Measurements from ENCODE around the gene BASP1. TPM values are rescaled to one million over a fixed set of nuclear protein-coding genes. Genes with fewer than 3 reads are reported as not detected.

Gene BASP1
- total and polyA plus RNA-seq, 2 experiments from 2014 or later: 87.5 to 114 TPM

DNA sequence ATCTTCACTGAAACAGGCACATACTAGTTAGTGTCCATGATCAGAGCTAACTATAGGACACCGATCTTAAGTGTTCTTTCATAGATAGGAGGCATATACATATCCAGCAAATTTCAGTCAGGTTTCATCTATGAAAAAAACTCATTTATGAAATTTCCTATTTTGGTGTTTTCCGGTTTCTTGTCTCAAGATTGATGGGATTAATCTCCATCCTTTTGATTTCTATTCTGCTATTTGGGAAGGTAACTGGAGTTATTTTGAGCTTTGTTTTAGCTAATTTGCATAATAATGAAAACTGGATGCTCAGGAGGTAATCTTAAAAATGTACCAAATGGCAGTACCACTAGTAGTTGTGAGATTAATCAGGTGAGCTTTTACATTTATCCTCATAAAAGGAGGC, 62.1 kb downstream of the BASP1 start:
- no peak overlapping the region for H3K27ac ChIP-seq (ENCODE audit: low read depth)
- no peak overlapping the region for H3K27ac Mint-ChIP-seq
- TF ChIP-seq, protein P1, sequence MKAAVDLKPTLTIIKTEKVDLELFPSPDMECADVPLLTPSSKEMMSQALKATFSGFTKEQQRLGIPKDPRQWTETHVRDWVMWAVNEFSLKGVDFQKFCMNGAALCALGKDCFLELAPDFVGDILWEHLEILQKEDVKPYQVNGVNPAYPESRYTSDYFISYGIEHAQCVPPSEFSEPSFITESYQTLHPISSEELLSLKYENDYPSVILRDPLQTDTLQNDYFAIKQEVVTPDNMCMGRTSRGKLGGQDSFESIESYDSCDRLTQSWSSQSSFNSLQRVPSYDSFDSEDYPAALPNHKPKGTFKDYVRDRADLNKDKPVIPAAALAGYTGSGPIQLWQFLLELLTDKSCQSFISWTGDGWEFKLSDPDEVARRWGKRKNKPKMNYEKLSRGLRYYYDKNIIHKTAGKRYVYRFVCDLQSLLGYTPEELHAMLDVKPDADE (IDR thresholded peaks at IDR 0.05): no peak
- TF ChIP-seq EZH2phosphoT487 (IDR thresholded peaks at IDR 0.05; ENCODE audit: unreplicated experiment) (no peak), STAT1 (IDR thresholded peaks at IDR 0.05; ENCODE audit: unreplicated experiment) (no peak), NANOG (IDR thresholded peaks at IDR 0.05; ENCODE audit: borderline replicate concordance) (no peak)
- H3K9me3 Mint-ChIP-seq: no peaks in the 10 kb centered on the region
- no peaks in the 10 kb centered on the region for H3F3A ChIP-seq (replicated peaks; ENCODE audit: low read depth)
- H3K4me1 Mint-ChIP-seq: peaks cover 17% of the 10 kb centered on the region
- no peak overlapping the region for H3K4me3 ChIP-seq
- peaks cover 2% of the 10 kb centered on the region for H3K79me2 ChIP-seq (replicated peaks; ENCODE audit: insufficient read depth)
- ATAC-seq (no peak), DNase-seq (ENCODE audit: low spot score) (no peak)
- H4K20me1 ChIP-seq (replicated peaks; ENCODE audit: insufficient read depth): peaks cover 3% of the 10 kb centered on the region; the same call in 1 of the 2 replicates
- H3K27me3 ChIP-seq (ENCODE audit: insufficient read depth): no peaks in the 10 kb centered on the region
- 0 out of 2 replicates have a peak, but pooled peaks cover 3% of the 10 kb centered on the region for H3K9me2 ChIP-seq (ENCODE audit: insufficient read depth)
- H3K27me3 Mint-ChIP-seq (ENCODE audit: insufficient read depth, low read depth, poor library complexity): peaks cover 4% of the 10 kb centered on the region
- H2AFZ ChIP-seq: no peak overlapping the region
- no peak overlapping the region for H3K4me3 Mint-ChIP-seq
- H3K36me3 Mint-ChIP-seq (ENCODE audit: low read depth): peaks cover 20% of the 10 kb centered on the region
- peaks cover 8% of the 10 kb centered on the region; the same call in 1 of the 2 replicates for H3K36me3 ChIP-seq (ENCODE audit: insufficient read depth)
- peaks cover 6% of the 10 kb centered on the region for H3K4me1 ChIP-seq (ENCODE audit: insufficient read depth)
- H3K4me2 ChIP-seq: no peak overlapping the region

DNA sequence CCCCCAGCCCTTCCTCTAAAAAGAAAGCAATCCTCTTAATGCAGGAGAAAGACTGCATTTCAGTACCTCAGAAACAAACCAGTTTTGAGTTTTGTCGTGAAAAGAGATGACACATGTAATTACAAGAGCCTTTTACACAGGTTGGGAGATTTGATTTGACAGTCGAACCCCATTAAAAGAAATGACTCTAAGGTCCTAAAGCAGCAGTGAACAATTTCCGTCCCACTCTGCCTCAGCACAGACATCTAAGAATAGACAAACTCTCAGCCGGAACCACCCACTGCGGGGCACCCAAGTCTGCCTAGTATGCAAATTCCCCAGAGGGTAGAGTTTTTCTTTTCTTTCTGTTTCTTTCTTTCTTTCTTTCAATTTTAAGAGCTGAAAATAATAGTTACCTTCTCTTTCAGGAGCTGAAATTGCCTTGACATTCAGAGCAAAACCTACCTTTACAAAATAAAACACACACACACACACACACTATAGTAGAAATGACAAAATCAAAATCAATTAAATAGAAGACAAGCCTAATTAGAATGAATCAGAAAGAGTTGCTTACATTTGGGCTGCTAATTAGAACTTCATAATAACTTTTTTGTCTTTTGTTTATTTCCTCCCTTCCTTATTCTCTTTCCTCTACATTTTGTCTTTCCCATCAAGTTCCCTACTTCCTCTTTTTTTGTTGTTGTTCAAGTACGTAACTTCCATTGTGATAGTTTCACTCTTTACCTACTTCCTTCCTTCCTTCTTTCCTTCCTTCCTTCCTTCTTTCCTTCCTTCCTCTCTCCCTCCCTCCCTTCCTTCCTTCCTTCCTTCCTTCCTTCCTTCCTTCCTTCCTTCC, 65.1 kb downstream of the BASP1 start:
- no peaks in the 10 kb centered on the region for H3K36me3 Mint-ChIP-seq (ENCODE audit: low read depth)
- Histone ChIP-seq H3K79me2 (replicated peaks; ENCODE audit: insufficient read depth) (no peaks in the 10 kb centered on the region), H3K4me2 (no peak overlapping the region), H3K27me3 (ENCODE audit: insufficient read depth) (no peaks in the 10 kb centered on the region), H2AFZ (no peak overlapping the region), H3K4me1 (ENCODE audit: insufficient read depth) (peaks cover 6% of the 10 kb centered on the region), H3K9me2 (ENCODE audit: insufficient read depth) (0 out of 2 replicates have a peak, but pooled peaks cover 3% of the 10 kb centered on the region), H4K20me1 (replicated peaks; ENCODE audit: insufficient read depth) (no peaks in the 10 kb centered on the region), H3K36me3 (ENCODE audit: insufficient read depth) (no peaks in the 10 kb centered on the region), H3K27ac (ENCODE audit: low read depth) (no peak overlapping the region), H3F3A (replicated peaks; ENCODE audit: low read depth) (no peaks in the 10 kb centered on the region), H3K4me3 (no peak overlapping the region)
- no peaks in the 10 kb centered on the region for H3K27me3 Mint-ChIP-seq (ENCODE audit: insufficient read depth, low read depth, poor library complexity)
- DNase-seq (ENCODE audit: low spot score): no peak
- peak; percentile 49; the same call in 2 of the 3 replicates for ATAC-seq
- peaks cover 17% of the 10 kb centered on the region for H3K4me1 Mint-ChIP-seq
- no peak overlapping the region for H3K4me3 Mint-ChIP-seq
- H3K27ac Mint-ChIP-seq: peak overlapping the region; percentile 54; the same call in 1 of the 2 replicates
- H3K9me3 Mint-ChIP-seq: peaks cover 2% of the 10 kb centered on the region; the same call in 2 of the 3 replicates
- no peak for TF ChIP-seq ZNF331 (CRISPR knock-in tag; IDR thresholded peaks at IDR 0.05; ENCODE audit: low read depth)
- TF ChIP-seq EZH2 (IDR thresholded peaks at IDR 0.05; ENCODE audit: low read depth, unreplicated experiment): no peak
- no peak for TF ChIP-seq POLR2AphosphoS5 (IDR thresholded peaks at IDR 0.05; ENCODE audit: low read depth)
- TF ChIP-seq, protein P2, sequence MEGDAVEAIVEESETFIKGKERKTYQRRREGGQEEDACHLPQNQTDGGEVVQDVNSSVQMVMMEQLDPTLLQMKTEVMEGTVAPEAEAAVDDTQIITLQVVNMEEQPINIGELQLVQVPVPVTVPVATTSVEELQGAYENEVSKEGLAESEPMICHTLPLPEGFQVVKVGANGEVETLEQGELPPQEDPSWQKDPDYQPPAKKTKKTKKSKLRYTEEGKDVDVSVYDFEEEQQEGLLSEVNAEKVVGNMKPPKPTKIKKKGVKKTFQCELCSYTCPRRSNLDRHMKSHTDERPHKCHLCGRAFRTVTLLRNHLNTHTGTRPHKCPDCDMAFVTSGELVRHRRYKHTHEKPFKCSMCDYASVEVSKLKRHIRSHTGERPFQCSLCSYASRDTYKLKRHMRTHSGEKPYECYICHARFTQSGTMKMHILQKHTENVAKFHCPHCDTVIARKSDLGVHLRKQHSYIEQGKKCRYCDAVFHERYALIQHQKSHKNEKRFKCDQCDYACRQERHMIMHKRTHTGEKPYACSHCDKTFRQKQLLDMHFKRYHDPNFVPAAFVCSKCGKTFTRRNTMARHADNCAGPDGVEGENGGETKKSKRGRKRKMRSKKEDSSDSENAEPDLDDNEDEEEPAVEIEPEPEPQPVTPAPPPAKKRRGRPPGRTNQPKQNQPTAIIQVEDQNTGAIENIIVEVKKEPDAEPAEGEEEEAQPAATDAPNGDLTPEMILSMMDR (conservative IDR thresholded peaks at IDR 0.05; ENCODE audit: low read depth in 2 of 2): no peak
- TF ChIP-seq ZNF114 (CRISPR knock-in tag; IDR thresholded peaks at IDR 0.05): no peak
- TF ChIP-seq, protein P3, sequence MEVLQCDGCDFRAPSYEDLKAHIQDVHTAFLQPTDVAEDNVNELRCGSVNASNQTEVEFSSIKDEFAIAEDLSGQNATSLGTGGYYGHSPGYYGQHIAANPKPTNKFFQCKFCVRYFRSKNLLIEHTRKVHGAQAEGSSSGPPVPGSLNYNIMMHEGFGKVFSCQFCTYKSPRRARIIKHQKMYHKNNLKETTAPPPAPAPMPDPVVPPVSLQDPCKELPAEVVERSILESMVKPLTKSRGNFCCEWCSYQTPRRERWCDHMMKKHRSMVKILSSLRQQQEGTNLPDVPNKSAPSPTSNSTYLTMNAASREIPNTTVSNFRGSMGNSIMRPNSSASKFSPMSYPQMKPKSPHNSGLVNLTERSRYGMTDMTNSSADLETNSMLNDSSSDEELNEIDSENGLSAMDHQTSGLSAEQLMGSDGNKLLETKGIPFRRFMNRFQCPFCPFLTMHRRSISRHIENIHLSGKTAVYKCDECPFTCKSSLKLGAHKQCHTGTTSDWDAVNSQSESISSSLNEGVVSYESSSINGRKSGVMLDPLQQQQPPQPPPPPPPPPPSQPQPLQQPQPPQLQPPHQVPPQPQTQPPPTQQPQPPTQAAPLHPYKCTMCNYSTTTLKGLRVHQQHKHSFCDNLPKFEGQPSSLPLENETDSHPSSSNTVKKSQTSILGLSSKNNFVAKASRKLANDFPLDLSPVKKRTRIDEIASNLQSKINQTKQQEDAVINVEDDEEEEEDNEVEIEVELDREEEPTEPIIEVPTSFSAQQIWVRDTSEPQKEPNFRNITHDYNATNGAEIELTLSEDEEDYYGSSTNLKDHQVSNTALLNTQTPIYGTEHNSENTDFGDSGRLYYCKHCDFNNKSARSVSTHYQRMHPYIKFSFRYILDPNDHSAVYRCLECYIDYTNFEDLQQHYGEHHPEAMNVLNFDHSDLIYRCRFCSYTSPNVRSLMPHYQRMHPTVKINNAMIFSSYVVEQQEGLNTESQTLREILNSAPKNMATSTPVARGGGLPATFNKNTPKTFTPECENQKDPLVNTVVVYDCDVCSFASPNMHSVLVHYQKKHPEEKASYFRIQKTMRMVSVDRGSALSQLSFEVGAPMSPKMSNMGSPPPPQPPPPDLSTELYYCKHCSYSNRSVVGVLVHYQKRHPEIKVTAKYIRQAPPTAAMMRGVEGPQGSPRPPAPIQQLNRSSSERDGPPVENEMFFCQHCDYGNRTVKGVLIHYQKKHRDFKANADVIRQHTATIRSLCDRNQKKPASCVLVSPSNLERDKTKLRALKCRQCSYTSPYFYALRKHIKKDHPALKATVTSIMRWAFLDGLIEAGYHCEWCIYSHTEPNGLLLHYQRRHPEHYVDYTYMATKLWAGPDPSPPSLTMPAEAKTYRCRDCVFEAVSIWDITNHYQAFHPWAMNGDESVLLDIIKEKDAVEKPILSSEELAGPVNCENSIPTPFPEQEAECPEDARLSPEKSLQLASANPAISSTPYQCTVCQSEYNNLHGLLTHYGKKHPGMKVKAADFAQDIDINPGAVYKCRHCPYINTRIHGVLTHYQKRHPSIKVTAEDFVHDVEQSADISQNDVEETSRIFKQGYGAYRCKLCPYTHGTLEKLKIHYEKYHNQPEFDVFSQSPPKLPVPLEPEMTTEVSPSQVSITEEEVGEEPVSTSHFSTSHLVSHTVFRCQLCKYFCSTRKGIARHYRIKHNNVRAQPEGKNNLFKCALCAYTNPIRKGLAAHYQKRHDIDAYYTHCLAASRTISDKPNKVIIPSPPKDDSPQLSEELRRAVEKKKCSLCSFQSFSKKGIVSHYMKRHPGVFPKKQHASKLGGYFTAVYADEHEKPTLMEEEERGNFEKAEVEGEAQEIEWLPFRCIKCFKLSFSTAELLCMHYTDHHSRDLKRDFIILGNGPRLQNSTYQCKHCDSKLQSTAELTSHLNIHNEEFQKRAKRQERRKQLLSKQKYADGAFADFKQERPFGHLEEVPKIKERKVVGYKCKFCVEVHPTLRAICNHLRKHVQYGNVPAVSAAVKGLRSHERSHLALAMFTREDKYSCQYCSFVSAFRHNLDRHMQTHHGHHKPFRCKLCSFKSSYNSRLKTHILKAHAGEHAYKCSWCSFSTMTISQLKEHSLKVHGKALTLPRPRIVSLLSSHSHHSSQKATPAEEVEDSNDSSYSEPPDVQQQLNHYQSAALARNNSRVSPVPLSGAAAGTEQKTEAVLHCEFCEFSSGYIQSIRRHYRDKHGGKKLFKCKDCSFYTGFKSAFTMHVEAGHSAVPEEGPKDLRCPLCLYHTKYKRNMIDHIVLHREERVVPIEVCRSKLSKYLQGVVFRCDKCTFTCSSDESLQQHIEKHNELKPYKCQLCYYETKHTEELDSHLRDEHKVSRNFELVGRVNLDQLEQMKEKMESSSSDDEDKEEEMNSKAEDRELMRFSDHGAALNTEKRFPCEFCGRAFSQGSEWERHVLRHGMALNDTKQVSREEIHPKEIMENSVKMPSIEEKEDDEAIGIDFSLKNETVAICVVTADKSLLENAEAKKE (CRISPR knock-in tag; IDR thresholded peaks at IDR 0.05): no peak
- TF ChIP-seq JUNB (IDR thresholded peaks at IDR 0.05; ENCODE audit: unreplicated experiment): no peak
- TF ChIP-seq NANOG (IDR thresholded peaks at IDR 0.05; ENCODE audit: borderline replicate concordance): no peak
- TF ChIP-seq EZH2phosphoT487 (IDR thresholded peaks at IDR 0.05; ENCODE audit: unreplicated experiment): no peak
- TF ChIP-seq CREB1 (CRISPR knock-in tag; IDR thresholded peaks at IDR 0.05; ENCODE audit: low read depth): no peak

Measured in GM23338 (cell line).